ENCODE results near the gene OR51G2. TPM values are rescaled to one million over a fixed set of nuclear protein-coding genes. Genes with fewer than 3 reads are reported as not detected.

Gene OR51G2
- total RNA-seq, 2 donors from 2014 or later = not detected

DNA sequence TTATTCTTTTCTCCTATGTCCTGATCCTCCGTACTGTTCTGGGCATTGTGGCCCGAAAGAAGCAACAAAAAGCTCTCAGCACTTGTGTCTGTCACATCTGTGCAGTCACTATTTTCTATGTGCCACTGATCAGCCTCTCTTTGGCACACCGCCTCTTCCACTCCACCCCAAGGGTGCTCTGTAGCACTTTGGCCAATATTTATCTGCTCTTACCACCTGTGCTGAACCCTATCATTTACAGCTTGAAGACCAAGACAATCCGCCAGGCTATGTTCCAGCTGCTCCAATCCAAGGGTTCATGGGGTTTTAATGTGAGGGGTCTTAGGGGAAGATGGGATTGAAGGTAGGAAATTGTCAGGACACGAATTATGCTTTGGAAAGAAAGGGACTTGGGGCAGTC is 36.6 kb downstream of the OR51G2 start:
- Histone ChIP-seq H3K27me3 (ENCODE audit: control insufficient read depth, insufficient read depth, low read length, poor library complexity, severe bottlenecking) (no peaks in the 10 kb centered on the region), H3K4me3 (ENCODE audit: low read length) (no peak overlapping the region), H3K9me3 (ENCODE audit: control insufficient read depth, low read length) (no peaks in the 10 kb centered on the region), H3K9ac (ENCODE audit: extremely low read depth, low read length, poor library complexity, severe bottlenecking) (no peak overlapping the region), H3K36me3 (ENCODE audit: control insufficient read depth, insufficient read depth, low read length) (no peaks in the 10 kb centered on the region), H3K4me1 (ENCODE audit: control insufficient read depth, insufficient read depth, low read length) (no peaks in the 10 kb centered on the region), H3K27ac (ENCODE audit: low read depth, low read length) (no peak overlapping the region)
- no peaks in the 10 kb centered on the region for H3K9me3 Mint-ChIP-seq
- no peak overlapping the region for H3K27ac Mint-ChIP-seq
- H3K4me3 Mint-ChIP-seq = no peak overlapping the region
- H3K36me3 Mint-ChIP-seq (ENCODE audit: low read depth) = no peaks in the 10 kb centered on the region
- no peak for TF ChIP-seq CTCF (conservative IDR thresholded peaks at IDR 0.05)
- no peaks in the 10 kb centered on the region for H3K27me3 Mint-ChIP-seq (ENCODE audit: insufficient read depth)
- no peak for DNase-seq
- H3K4me1 Mint-ChIP-seq = no peaks in the 10 kb centered on the region
- 94 to 95% methylated on average over 3 to 5 of the region's 5 CpGs for WGBS, 2 experiments (ENCODE audit: insufficient coverage in 1 of 2, insufficient read length in 1 of 2)

GRCh38 chr11:4881860-4882500 is 37.2 kb downstream of the OR51G2 start, which contains the start of gene OR51T1:
OR51T1 (plus strand) TSS chr11:4881900; CDS start chr11:4881900, 0 bp downstream.
- Histone ChIP-seq H3K4me3 (ENCODE audit: low read length) (no peak within 1 kb of the TSS), H3K9ac (ENCODE audit: extremely low read depth, low read length, poor library complexity, severe bottlenecking) (no peak within 1 kb of the TSS), H3K4me1 (ENCODE audit: control insufficient read depth, insufficient read depth, low read length) (no peaks in the 10 kb centered on the region), H3K27me3 (ENCODE audit: control insufficient read depth, insufficient read depth, low read length, poor library complexity, severe bottlenecking) (no peaks in the 10 kb centered on the region), H3K36me3 (ENCODE audit: control insufficient read depth, insufficient read depth, low read length) (no peaks in the 10 kb centered on the region), H3K9me3 (ENCODE audit: control insufficient read depth, low read length) (no peaks in the 10 kb centered on the region), H3K27ac (ENCODE audit: low read depth, low read length) (no peak within 1 kb of the TSS)
- Mint-ChIP-seq H3K36me3 (ENCODE audit: low read depth) (no peaks in the 10 kb centered on the region), H3K9me3 (no peaks in the 10 kb centered on the region), H3K27ac (no peak within 1 kb of the TSS), H3K4me3 (no peak within 1 kb of the TSS), H3K27me3 (ENCODE audit: insufficient read depth) (no peaks in the 10 kb centered on the region), H3K4me1 (no peaks in the 10 kb centered on the region)
- DNase-seq = no peak
- no peak for TF ChIP-seq CTCF (conservative IDR thresholded peaks at IDR 0.05)
- 87 to 91% methylated on average over 8 of the region's 8 CpGs for WGBS, 2 experiments (ENCODE audit: insufficient coverage in 1 of 2, insufficient read length in 1 of 2)

- 92 to 95% methylated on average over 2 to 4 of the region's 4 CpGs for WGBS, 2 experiments (ENCODE audit: insufficient coverage in 1 of 2, insufficient read length in 1 of 2)
Measured at GRCh38 chr11:4881188-4881587, 38.0 kb downstream of the OR51G2 start.

More at GRCh38 chr11:4881188-4881587, 38.0 kb downstream of the OR51G2 start:
- no peak for DNase-seq
- no peak overlapping the region for H3K4me3 ChIP-seq (ENCODE audit: low read length)
- H3K36me3 ChIP-seq (ENCODE audit: control insufficient read depth, insufficient read depth, low read length) = no peaks in the 10 kb centered on the region
- H3K27ac ChIP-seq (ENCODE audit: low read depth, low read length) = no peak overlapping the region
- H3K27me3 ChIP-seq (ENCODE audit: control insufficient read depth, insufficient read depth, low read length, poor library complexity, severe bottlenecking) = no peaks in the 10 kb centered on the region
- no peaks in the 10 kb centered on the region for H3K36me3 Mint-ChIP-seq (ENCODE audit: low read depth)
- no peak overlapping the region for H3K4me3 Mint-ChIP-seq
- H3K4me1 ChIP-seq (ENCODE audit: control insufficient read depth, insufficient read depth, low read length) = no peaks in the 10 kb centered on the region
- no peaks in the 10 kb centered on the region for H3K9me3 ChIP-seq (ENCODE audit: control insufficient read depth, low read length)
- H3K27ac Mint-ChIP-seq = no peak overlapping the region
- no peak overlapping the region for H3K9ac ChIP-seq (ENCODE audit: extremely low read depth, low read length, poor library complexity, severe bottlenecking)
- no peaks in the 10 kb centered on the region for H3K4me1 Mint-ChIP-seq
- TF ChIP-seq CTCF (conservative IDR thresholded peaks at IDR 0.05) = no peak
- H3K9me3 Mint-ChIP-seq = no peaks in the 10 kb centered on the region
- no peaks in the 10 kb centered on the region for H3K27me3 Mint-ChIP-seq (ENCODE audit: insufficient read depth)

Measured in endodermal cell (in vitro differentiated cells).